ENCODE data around the gene DPAGT1. TPM values are rescaled to one million over a fixed set of nuclear protein-coding genes. Genes with fewer than 3 reads are reported as not detected.

DPAGT1 gene
- total and polyA plus RNA-seq, 2 of the 8 experiments (the other 6 are each of a cell fraction or from before 2014, with no cell fraction given): 59.8 to 236 TPM

- TF ChIP-seq RBBP5 (IDR thresholded peaks at IDR 0.05; ENCODE audit: borderline replicate concordance, low read depth, low read length): no peak
- TF ChIP-seq KDM5A (IDR thresholded peaks at IDR 0.05; ENCODE audit: low read length): no peak
- TF ChIP-seq SP4 (IDR thresholded peaks at IDR 0.05; ENCODE audit: low read length): no peak
- no peak for TF ChIP-seq CHD2 (IDR thresholded peaks at IDR 0.05; ENCODE audit: low read length)
- TF ChIP-seq CEBPB (IDR thresholded peaks at IDR 0.05; ENCODE audit: low read depth, low read length): no peak
- no peak for TF ChIP-seq SUZ12 (IDR thresholded peaks at IDR 0.05; ENCODE audit: low read length)
These were observed 15.5 kb upstream of the DPAGT1 start (continued) for GRCh38 chr11:119117004-119117706.
